ENCODE data around the gene LEMD3.
"Not testable (repeated sequence)": the region's sequence is repeated elsewhere in the genome, so short reads cannot be mapped to it uniquely, and the experiment has no call there.

The LEMD3 gene

GRCh38 chr12:65279369-65280112 is 110.2 kb downstream of the LEMD3 start:
- DNase-seq = no peak

DNA sequence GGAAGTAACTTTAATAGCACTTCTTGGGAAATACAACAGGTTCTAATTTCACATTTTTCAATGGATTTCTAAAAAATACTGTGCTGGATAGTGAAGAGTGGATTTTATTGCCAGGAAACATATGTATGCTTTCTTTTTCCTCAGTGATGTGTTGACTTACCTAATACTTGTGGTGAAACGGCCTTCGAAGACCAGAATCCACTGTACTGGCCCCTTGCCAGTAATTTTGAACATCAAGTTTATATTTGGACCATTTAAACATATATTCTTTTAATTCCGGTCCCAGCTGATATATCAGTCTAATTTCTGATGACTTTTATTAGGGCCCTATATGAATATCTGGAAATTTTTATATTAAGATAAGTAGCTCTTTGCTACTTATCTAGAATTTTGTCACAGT is 110.9 kb downstream of the LEMD3 start:
- no peak for DNase-seq

- no peak for DNase-seq
Measured at GRCh38 chr12:65282840-65283239, 113.5 kb downstream of the LEMD3 start.

DNA sequence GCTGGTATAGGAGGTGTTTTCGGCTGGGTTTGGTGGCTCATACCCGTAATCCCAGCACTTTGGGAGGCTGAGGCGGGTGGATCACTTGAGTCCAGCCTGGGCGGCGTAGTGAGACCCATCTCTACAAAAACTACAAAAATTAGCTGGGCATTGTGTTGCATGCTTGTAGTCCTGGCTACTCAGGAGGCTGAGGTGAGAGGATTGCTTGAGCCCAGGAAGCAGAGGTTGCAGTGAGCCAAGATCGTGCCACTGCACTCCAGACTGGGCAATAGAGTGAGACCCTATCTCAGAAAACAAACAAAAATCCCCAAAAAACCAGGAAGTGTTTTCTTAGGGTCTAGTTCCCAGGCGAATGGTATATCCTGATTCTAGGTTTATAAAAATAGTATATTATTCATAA is 116.1 kb downstream of the LEMD3 start:
- not testable (repeated sequence) for DNase-seq

DNA sequence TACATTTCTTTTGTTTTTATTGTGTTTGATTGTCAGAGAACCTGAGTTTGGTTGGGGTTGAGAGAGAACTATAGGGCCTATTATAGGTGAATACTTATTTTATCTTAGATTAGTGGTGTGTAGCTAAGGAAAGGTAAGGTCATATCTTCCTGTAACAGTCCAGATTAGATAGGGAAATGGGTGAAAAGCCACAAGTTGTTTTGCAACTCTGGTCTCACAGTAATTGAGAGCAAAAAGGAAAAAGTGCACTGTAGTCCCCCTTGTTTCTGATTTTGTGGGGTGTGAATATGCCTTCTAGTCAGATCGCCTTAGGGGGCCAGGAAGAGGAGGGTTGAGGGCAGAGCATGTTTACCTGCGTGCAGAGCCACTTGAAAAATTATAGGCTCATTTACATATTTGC is 118.0 kb downstream of the LEMD3 start:
- no peak for DNase-seq

GRCh38 chr12:65292241-65292640 is 122.9 kb downstream of the LEMD3 start:
- DNase-seq = no peak

DNA sequence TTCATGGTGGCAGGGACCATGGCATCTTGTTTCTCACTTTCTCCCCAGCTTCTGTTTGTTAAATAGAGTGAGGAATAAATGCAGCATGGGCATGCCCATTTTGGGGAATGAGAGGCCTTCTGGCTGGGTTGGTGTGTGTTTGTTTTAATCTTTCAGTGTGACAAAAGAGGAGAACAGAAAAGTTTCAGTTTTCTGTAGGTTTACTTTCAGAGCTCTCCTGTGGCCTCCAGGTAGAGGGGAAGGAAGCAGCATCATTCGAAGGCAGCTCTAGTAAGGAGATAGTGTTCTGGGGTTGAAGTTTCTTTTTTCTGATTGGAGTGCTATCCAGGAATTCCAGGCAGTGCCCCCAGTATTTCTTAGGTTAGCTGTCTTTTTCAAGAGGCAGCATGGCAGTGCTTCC is 124.4 kb downstream of the LEMD3 start:
- DNase-seq = no peak

GRCh38 chr12:65294641-65295262 is 125.4 kb downstream of the LEMD3 start:
- no peak for DNase-seq

DNA sequence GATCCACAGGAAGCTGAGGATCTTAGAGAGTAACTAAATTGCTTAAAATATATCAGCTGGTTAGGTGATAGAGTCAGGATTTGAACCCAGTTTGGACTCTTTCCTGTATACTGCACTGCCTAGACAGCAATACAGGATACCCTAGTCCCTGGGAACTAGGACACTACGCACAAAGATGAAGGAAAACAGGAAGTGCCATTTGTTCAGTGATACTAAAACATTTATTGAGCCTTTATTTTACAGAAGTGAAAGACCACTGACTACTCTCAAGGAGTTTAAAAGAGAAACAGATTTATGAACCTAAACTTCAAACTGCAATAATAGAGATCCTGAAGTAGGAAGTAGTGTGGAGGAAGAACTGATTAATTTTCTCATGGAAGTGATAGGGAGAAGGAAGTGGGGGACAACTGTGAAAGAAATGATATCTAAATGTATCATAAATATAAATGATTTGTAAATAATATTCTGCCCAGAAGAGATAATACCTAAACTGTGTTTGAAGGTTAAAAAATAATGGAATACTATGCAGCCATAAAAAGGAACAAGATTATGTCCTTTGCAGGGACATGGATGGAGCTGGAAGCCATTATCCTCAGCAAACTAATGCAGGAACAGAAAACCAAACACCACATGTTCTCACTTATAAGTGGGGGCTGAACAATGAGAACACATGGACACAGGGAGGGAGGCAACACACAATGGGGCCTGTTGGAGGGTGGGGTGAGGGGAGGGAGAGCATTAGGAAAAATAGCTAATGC is 127.3 kb downstream of the LEMD3 start:
- no peak for DNase-seq

All from activated CD4-positive, CD25-positive, alpha-beta regulatory T cell treated with anti-CD3 and anti-CD28 coated beads, Interleukin-2, amount 50 U/mL, for 72 hours (primary cell).